AG09309 (cell line): ENCODE measurements around the gene TXNL1.

Source experiments
- DNase-seq: peaks from one replicate; pipeline ENCODE4 v3.0.0-alpha.2; 2010; ENCODE audit warnings: low read depth
- H3K4me3 ChIP-seq: 2 replicates; pipeline ENCODE4 v1.5.1; 2011; ENCODE audit warnings: mild to moderate bottlenecking, low read depth, low read length, moderate library complexity; ENCODE audit not compliant: control insufficient read depth
- TF ChIP-seq, protein P1 (sequence below): IDR thresholded peaks from 2 replicates; pipeline ENCODE4 v1.5.1; 2011; ENCODE audit warnings: mild to moderate bottlenecking, low read depth, low read length, inconsistent platforms; ENCODE audit not compliant: insufficient read depth, control insufficient read depth; ENCODE audit errors: missing control alignments

TXNL1 gene

DNA sequence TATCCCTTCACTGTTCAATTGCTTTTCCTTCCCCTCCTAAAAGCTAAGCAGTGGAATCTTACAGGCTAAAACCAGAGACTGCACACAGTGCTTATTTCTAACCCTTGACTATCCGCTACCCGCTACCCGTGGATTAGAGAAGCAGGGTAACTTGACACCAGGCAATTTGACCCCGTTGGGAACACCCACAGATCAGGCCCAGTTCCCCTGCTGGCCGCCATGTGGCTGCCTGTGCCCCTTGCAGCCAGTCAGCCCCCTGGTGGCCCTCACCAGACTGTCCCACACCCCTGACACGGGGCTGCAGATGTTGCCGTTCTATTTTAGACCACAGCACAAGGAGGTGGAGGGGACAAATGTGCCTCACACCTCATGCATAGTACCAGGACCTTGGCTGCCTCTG, 74.8 kb downstream of the TXNL1 start:
- TF ChIP-seq, protein P1, sequence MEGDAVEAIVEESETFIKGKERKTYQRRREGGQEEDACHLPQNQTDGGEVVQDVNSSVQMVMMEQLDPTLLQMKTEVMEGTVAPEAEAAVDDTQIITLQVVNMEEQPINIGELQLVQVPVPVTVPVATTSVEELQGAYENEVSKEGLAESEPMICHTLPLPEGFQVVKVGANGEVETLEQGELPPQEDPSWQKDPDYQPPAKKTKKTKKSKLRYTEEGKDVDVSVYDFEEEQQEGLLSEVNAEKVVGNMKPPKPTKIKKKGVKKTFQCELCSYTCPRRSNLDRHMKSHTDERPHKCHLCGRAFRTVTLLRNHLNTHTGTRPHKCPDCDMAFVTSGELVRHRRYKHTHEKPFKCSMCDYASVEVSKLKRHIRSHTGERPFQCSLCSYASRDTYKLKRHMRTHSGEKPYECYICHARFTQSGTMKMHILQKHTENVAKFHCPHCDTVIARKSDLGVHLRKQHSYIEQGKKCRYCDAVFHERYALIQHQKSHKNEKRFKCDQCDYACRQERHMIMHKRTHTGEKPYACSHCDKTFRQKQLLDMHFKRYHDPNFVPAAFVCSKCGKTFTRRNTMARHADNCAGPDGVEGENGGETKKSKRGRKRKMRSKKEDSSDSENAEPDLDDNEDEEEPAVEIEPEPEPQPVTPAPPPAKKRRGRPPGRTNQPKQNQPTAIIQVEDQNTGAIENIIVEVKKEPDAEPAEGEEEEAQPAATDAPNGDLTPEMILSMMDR: no peak
- no peak for DNase-seq

DNA sequence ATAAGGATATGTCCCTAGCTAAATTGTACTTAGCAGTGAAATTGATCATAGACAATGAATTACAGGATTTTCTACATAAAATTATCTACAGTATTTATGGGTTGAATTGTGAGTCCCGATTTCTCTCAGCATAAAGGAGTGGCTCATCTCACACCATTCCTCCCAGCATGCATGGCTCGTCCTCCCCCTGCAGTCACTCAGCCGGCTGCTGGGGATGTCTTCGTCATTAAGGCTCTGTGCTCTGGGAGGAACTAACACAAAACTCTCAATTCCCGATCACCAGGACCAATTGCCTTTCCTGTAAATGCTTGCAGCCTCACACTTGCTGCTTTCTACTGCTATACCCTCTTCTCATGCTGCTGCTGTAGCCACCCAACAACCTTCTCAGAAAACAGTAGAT, 75.9 kb downstream of the TXNL1 start:
- TF ChIP-seq, protein P1: no peak
- DNase-seq: no peak

More for the DNA sequence above, 74.8 kb downstream of the TXNL1 start:
- no peak overlapping the region for H3K4me3 ChIP-seq

DNA sequence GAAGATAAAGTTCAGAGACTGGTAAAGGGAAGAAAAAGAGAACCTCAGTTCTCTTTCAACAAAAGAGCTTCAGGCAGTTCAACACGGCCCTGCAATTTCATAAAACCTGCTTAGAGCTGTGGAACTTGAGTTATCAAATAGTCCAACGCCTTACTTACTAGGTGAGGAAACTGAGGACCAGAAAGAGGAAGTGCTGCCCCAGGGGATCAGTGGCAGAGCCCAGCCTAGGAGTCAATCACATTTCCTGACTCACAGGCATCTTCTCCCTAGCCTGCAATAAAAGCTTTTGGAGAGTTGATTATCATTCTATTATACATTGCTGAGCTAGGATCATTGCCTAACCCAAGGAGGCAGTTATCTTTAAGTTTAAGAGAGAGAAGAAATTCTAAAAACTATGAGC, 77.4 kb downstream of the TXNL1 start:
- no peak for DNase-seq
- H3K4me3 ChIP-seq: no peak overlapping the region
- TF ChIP-seq, protein P1: no peak

More for the DNA sequence above, 75.9 kb downstream of the TXNL1 start:
- H3K4me3 ChIP-seq: no peak overlapping the region

DNA sequence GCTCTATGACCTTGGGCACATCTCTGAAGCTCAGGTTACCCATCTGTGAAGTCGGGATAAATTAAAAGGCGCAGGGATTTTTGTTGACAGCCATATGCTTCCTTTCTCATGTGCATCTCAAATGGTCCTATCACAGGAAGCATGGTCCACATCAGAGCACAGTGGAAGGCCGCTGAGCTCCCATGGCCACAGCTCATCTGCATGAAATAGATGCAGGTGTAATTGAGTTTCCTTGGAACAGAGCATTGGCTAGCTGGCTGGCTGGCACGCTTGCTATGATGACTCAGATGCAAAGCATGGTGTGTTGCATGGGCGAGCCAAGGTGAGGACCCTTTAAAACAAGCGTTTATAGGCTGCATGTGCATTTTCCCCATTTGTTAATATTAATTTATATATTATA, 79.3 kb downstream of the TXNL1 start:
- H3K4me3 ChIP-seq: no peak overlapping the region
- DNase-seq: no peak
- TF ChIP-seq, protein P1: no peak

DNA sequence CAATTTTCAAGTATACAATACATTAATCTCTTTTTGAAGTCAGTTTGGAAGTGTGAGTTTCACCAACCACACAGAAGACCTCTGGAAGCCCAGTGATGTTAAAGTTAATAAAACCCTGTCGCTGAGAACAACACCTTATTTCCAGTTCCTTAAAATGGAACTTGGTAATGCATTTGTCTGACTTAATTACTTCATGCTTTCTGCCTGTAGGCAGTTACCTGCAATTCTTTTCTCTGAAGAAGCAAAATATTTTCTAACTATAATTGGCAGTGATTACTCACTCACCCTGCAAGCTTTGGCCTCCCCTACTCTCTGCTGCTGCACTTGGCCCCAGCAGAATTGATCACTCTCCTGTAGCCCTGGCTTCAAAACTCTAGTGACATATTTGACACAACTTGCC, 81.5 kb downstream of the TXNL1 start:
- TF ChIP-seq, protein P1: no peak
- DNase-seq: no peak
- no peak overlapping the region for H3K4me3 ChIP-seq

DNA sequence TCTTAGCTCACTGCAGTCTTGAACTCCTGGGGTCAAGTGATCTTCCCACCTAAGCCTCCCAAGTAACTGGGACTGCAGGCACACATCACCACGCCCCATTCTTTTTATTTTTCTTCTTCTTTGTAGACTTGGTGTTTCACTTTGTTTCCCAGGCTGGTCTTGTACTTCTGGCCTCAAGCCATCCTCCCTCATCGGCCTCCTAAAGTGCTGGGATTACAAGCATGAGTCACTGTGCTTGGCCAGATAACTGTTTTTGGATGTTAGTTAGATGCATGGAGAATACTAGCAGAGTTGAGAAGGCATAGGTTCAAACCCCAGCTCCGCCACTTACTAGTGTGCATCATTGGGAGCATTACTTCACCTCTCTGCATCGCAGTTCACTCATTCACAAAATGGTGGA, 88.3 kb downstream of the TXNL1 start:
- TF ChIP-seq, protein P1: no peak
- no peak overlapping the region for H3K4me3 ChIP-seq
- DNase-seq: no peak
